Fibroblast of mammary gland (primary cell): ENCODE data around the gene TBC1D1.

ENCODE experiments used
- DNase-seq: peaks from one replicate; pipeline ENCODE4 v3.0.0-alpha.2; 2010; ENCODE audit warnings: low read depth
- H3K4me3 ChIP-seq: 2 replicates; pipeline ENCODE4 v1.5.1; 2011; ENCODE audit warnings: low read depth, mild to moderate bottlenecking, low read length, moderate library complexity; ENCODE audit not compliant: control insufficient read depth
- TF ChIP-seq, protein P1 (sequence below): conservative IDR thresholded peaks from 2 replicates; pipeline ENCODE4 v1.5.1; 2011; ENCODE audit warnings: low read depth, low read length, inconsistent platforms; ENCODE audit not compliant: control insufficient read depth, insufficient read depth

The TBC1D1 gene

DNA sequence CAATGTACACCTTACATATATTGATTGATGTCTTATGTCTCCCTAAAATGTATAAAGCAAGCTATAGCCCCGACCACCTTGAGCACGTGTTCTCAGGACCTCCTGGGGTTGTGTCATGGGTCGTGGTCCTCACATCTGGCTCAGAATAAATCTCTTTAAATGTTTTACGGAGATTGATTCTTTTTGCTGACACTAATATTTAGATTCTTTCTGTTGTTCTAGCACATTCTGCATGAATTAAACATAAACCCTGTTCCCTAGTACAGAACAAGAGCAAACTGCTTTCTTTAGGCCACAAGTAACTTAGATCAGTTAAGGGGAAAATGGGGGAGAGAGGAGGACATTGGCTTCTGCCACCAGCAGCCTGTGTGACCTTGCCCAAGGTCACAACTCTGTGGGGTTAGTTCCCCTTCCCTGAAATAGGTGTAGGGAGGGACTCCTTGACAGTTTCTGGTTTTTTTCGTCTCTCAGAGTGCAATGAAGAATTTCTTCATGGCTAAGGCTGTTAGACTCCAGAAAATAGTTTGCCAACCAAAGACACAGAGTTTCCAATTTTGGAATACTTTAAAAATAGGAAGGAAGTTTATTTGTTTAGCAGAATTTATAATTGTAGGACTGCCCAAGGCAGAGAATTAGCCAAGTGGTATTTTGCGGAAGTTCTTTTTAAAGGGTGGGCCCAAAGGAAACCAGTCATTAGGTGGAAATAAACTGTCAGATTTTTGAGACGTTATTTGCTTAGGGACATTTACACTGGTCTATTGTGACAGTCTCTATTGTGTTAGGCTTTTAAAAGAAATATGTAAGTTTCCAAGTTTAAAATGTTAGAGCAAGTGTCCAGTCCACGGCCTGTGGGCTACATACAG is 98.7 kb downstream of the TBC1D1 start:
- no peak overlapping the region for H3K4me3 ChIP-seq
- TF ChIP-seq, protein P1, sequence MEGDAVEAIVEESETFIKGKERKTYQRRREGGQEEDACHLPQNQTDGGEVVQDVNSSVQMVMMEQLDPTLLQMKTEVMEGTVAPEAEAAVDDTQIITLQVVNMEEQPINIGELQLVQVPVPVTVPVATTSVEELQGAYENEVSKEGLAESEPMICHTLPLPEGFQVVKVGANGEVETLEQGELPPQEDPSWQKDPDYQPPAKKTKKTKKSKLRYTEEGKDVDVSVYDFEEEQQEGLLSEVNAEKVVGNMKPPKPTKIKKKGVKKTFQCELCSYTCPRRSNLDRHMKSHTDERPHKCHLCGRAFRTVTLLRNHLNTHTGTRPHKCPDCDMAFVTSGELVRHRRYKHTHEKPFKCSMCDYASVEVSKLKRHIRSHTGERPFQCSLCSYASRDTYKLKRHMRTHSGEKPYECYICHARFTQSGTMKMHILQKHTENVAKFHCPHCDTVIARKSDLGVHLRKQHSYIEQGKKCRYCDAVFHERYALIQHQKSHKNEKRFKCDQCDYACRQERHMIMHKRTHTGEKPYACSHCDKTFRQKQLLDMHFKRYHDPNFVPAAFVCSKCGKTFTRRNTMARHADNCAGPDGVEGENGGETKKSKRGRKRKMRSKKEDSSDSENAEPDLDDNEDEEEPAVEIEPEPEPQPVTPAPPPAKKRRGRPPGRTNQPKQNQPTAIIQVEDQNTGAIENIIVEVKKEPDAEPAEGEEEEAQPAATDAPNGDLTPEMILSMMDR, result no peak
- DNase-seq, result no peak

DNA sequence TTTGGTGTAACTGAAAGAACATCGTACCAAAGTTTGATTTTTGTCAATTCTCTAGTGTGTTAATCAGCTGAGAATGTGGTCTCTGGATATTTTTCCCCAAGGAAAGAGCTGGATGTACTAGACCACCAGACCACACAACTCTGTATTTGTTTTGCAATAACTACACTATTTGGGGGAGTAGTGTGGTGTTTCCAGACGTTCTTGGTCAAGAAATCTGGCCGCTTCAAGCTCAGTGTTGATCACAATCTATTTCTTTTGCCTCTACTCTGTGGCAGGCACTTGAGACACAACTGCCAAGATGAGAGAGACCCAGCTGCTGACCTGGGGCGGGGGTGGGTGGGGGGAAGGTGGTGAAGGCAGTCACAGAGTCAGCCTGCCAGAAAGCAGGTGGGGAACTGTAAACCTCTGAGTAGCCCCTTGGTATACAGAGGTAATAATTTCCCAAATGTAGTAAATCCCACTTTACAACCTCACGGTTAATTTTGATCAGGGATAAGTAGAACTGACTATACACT is 99.9 kb downstream of the TBC1D1 start:
- TF ChIP-seq, protein P1, result no peak
- no peak overlapping the region for H3K4me3 ChIP-seq

GRCh38 chr4:37991623-37992410 is 100.9 kb downstream of the TBC1D1 start:
- no peak for DNase-seq
- TF ChIP-seq, protein P1, result no peak
- H3K4me3 ChIP-seq, result no peak overlapping the region

More for the DNA sequence above, 99.9 kb downstream of the TBC1D1 start:
- DNase-seq, result no peak

DNA sequence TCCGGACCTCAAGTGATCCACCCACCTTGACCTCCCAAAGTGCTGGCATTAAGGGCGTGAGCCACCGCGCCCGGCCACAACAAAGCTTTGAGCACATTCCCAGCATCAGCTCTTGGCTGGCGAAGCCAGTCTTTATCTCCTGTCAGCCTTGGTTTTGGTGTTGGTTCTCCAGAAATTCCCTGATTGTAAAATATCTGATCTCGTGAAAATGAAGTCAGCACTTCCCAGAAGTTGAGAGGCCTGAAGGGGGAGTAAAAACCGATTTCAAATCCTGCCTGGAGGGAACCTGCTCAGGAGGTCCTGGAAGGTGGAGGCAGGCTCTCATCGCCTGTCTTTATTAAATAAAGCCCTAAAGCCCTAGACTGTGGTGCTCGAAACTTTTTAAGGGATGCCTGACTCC is 102.9 kb downstream of the TBC1D1 start:
- DNase-seq, result no peak
- no peak overlapping the region for H3K4me3 ChIP-seq
- TF ChIP-seq, protein P1, result no peak

GRCh38 chr4:37994569-37994968 is 103.7 kb downstream of the TBC1D1 start:
- TF ChIP-seq, protein P1, result no peak
- no peak overlapping the region for H3K4me3 ChIP-seq
- no peak for DNase-seq

DNA sequence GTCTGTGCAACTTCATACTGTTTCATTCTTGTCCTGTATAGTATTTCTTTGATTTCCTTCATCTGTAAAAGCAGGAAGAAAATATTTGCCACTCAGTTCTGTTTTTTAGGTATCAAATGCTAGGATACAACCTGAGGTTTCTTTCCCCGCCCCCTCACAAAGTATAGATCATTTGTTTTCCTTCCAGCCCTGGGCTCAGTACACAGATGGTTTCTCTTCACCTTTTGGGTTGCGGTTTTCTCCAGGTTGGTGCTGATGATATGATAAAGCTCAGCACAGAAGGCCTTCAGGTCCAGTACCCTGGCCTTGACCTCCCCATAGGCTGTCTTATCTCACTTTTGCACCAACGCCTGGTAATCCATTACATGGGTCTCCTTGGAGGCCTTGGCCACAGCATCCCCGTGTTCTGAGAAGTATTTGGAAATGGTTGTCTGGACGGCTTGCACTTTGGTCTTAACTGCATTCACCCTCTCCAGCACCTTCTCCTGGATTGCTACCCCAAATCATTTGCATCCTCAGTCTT is 104.5 kb downstream of the TBC1D1 start:
- H3K4me3 ChIP-seq, result no peak overlapping the region
- no peak for DNase-seq
- TF ChIP-seq, protein P1, result no peak
